Measurements from ENCODE around the gene KCTD8. TPM values are rescaled to one million over a fixed set of nuclear protein-coding genes. Genes with fewer than 3 reads are reported as not detected.

KCTD8 gene
- total and polyA plus RNA-seq, 7 donors, result 0.56 to 2.3 (median 0.91) TPM; not detected in 1

- Histone ChIP-seq H3K4me3 (no peak overlapping the region), H3K36me3 (ENCODE audit: insufficient read depth in 1 of 2, low read depth in 1 of 2) (no peaks in the 10 kb centered on the region), H3K27me3 (ENCODE audit: insufficient read depth in 3 of 3, low read length in 2 of 3) (no peaks in the 10 kb centered on the region), H3K27ac (no peak overlapping the region), H3K4me1 (no peaks in the 10 kb centered on the region), H3K9me3 (no peaks in the 10 kb centered on the region)
- no peak for DNase-seq
- intact Hi-C loops (cut with DNase I), result no loop called here
- TF ChIP-seq CTCF (IDR thresholded peaks at IDR 0.05), result no peak
- 42 to 44% (median 43%) methylated on average over 6 of the region's 6 CpGs for WGBS, 3 donors
- no peak for ATAC-seq
Measured at GRCh38 chr4:44157611-44158277, 290.9 kb downstream of the KCTD8 start.

GRCh38 chr4:44150091-44150576 is 298.5 kb downstream of the KCTD8 start:
- Histone ChIP-seq H3K4me1 (no peaks in the 10 kb centered on the region), H3K27me3 (ENCODE audit: insufficient read depth in 3 of 3, low read length in 2 of 3) (no peaks in the 10 kb centered on the region), H3K36me3 (ENCODE audit: insufficient read depth in 1 of 2, low read depth in 1 of 2) (no peaks in the 10 kb centered on the region), H3K9me3 (peaks cover 5% of the 10 kb centered on the region), H3K4me3 (no peak overlapping the region), H3K27ac (no peak overlapping the region)
- DNase-seq (no peak), ATAC-seq (no peak)
- intact Hi-C loops (cut with DNase I), result no loop called here
- TF ChIP-seq CTCF (IDR thresholded peaks at IDR 0.05), result no peak
- 26 to 44% (median 33%) methylated on average over 3 of the region's 3 CpGs for WGBS, 3 donors

- TF ChIP-seq CTCF (IDR thresholded peaks at IDR 0.05), result no peak
- intact Hi-C loops (cut with DNase I), result no loop called here
- no peak for DNase-seq
Measured at GRCh38 chr4:44149282-44149681, 299.3 kb downstream of the KCTD8 start.

GRCh38 chr4:44147571-44148075 is 301.0 kb downstream of the KCTD8 start:
- 39 to 47% (median 39%) methylated on average over 1 of the region's 1 CpG for WGBS, 3 donors
- TF ChIP-seq CTCF (IDR thresholded peaks at IDR 0.05), result no peak
- intact Hi-C loops (cut with DNase I), result no loop called here
- Histone ChIP-seq H3K4me3 (no peak overlapping the region), H3K9me3 (peaks cover 5% of the 10 kb centered on the region), H3K27me3 (ENCODE audit: insufficient read depth in 3 of 3, low read length in 2 of 3) (no peaks in the 10 kb centered on the region), H3K36me3 (ENCODE audit: insufficient read depth in 1 of 2, low read depth in 1 of 2) (no peaks in the 10 kb centered on the region), H3K4me1 (no peaks in the 10 kb centered on the region), H3K27ac (no peak overlapping the region)
- ATAC-seq (no peak), DNase-seq (no peak)

More at GRCh38 chr4:44149282-44149681, 299.3 kb downstream of the KCTD8 start:
- Histone ChIP-seq H3K4me3 (no peak overlapping the region), H3K27me3 (ENCODE audit: insufficient read depth in 3 of 3, low read length in 2 of 3) (no peaks in the 10 kb centered on the region), H3K36me3 (ENCODE audit: insufficient read depth in 1 of 2, low read depth in 1 of 2) (no peaks in the 10 kb centered on the region), H3K9me3 (peaks cover 5% of the 10 kb centered on the region), H3K27ac (no peak overlapping the region), H3K4me1 (no peaks in the 10 kb centered on the region)
- 43 to 48% (median 44%) methylated on average over 2 of the region's 2 CpGs for WGBS, 3 donors
- no peak for ATAC-seq

Data from psoas muscle (tissue), 8 donors.